Right atrium auricular region (tissue), 2 donors: Measurements from ENCODE around the gene CRYAA. TPM values are rescaled to one million over a fixed set of nuclear protein-coding genes. Genes with fewer than 3 reads are reported as not detected.
"Not testable (repeated sequence)": the region's sequence is repeated elsewhere in the genome, so short reads cannot be mapped to it uniquely, and the experiment has no call there.

ENCODE experiments used
- DNase-seq: peaks from one replicate; pipeline ENCODE4 v3.0.0-alpha.2; 2019; ENCODE audit warnings: low spot score
- H3K27ac ChIP-seq, 2 donors: fragments of 200-600 bp; sonication (generic); 1 replicate in 1 of 2; 2 replicates in 1 of 2; pipeline ENCODE4 v1.5.1; 2016 to 2019
- H3K27me3 ChIP-seq, 2 donors: fragments of 200-600 bp; sonication (generic); one replicate each; pipeline versions ENCODE4 v1.5.1 to v1.6.0; 2017 to 2019
- H3K36me3 ChIP-seq: fragments of 200-600 bp; sonication (generic); one replicate; pipeline ENCODE4 v1.5.1; 2016
- H3K4me1 ChIP-seq, 2 donors: fragments of 200-600 bp; sonication (generic); one replicate each; pipeline versions ENCODE4 v1.5.1 to v1.6.0; 2017 to 2019
- H3K4me3 ChIP-seq, 2 donors: fragments of 200-600 bp; sonication (generic); 1 replicate in 1 of 2; 2 replicates in 1 of 2; pipeline ENCODE4 v1.5.1; 2017 to 2019; ENCODE audit warnings: mild to moderate bottlenecking in 1 of 2, moderate library complexity in 1 of 2
- H3K9me3 ChIP-seq, 2 donors: fragments of 200-600 bp; sonication (generic); one replicate each; pipeline ENCODE4 v1.5.1; 2019
- total RNA-seq, 2 donors: library from RNA; depleted of rRNA; stranded (reverse); fragments of >200 nt; gene quantifications; one replicate each; pipeline ENCODE4 v1.1.0, GENCODE V29; 2016

Gene CRYAA
- total RNA-seq = not detected

- H3K4me1 ChIP-seq, H3K27ac ChIP-seq, H3K9me3 ChIP-seq, H3K36me3 ChIP-seq, H3K4me3 ChIP-seq, H3K27me3 ChIP-seq, DNase-seq: not testable (repeated sequence)
Measured at GRCh38 chr21:43168708-43169107, at the start of gene CRYAA. CRYAA (plus strand) TSS chr21:43169008; CDS start chr21:43169100, 92 bp downstream.

- H3K36me3 ChIP-seq, DNase-seq, H3K9me3 ChIP-seq, H3K27me3 ChIP-seq, H3K27ac ChIP-seq, H3K4me1 ChIP-seq, H3K4me3 ChIP-seq: not testable (repeated sequence)
Measured at GRCh38 chr21:43130094-43130493, 38.7 kb upstream of the CRYAA start.

DNA sequence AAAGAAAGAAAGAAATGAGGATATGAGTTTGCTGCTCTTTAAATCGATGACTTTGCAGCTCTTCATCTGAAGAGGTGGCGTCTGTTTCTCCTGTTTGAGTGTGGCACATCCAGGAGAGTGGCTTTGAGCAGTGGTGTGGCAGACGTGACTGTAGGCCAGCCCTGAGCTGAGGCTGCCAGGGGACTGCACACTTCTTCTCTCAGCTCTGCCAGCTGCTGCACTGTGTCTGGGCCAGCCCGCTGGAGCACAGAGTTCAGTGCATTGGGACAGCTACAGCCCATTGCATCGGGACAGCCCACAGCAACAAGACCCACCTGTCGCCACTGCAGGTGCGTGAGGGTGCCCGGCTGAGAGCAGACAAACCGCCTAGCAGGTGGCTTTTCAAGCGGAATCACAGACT lies 34.3 kb upstream of the CRYAA start:
- not testable (repeated sequence) for H3K36me3 ChIP-seq, H3K27ac ChIP-seq, H3K27me3 ChIP-seq, H3K9me3 ChIP-seq, DNase-seq, H3K4me1 ChIP-seq, H3K4me3 ChIP-seq

DNA sequence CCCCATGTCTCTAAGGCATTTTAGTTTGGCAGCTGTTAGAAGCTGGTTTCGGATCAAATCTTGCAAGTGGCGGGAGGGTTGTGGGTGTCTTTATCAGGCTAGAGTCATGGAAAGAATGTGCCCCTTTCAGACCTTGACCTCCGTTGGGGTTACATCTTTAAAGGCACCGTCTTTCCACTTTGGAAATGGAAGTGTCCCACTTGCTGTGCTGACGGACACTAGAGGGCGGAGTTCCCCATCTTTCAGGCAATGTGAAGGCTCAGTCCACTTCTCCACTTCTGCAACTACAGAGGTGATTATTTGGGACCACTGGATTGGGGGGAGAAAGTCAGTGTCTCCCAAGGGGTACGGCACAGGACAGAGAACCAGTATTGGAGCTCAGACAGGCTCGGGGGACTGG lies 29.9 kb upstream of the CRYAA start:
- H3K4me3 ChIP-seq, DNase-seq, H3K27ac ChIP-seq, H3K9me3 ChIP-seq, H3K4me1 ChIP-seq, H3K36me3 ChIP-seq, H3K27me3 ChIP-seq: not testable (repeated sequence)

DNA sequence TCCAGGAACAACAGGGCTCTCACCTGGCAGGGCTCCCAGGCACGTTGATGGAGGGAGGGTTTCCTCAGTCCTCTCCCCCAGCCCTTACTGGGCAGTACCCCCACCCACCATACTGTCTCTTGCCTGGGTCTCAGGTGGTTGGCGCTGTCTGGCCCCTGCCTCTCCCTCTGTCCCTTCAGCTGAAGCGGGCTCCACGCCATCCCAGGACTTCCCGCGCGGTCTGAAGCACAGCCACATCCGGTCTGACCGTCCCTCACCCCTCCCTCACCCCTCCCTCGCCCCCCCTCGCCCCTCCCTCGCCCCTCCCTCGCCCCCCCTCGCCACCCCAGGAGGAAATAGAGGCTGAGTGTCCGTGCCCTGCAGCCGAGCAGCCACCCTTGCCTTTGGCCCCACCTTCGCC lies 27.4 kb upstream of the CRYAA start:
- not testable (repeated sequence) for DNase-seq, H3K27me3 ChIP-seq, H3K36me3 ChIP-seq, H3K4me3 ChIP-seq, H3K27ac ChIP-seq, H3K9me3 ChIP-seq, H3K4me1 ChIP-seq

DNA sequence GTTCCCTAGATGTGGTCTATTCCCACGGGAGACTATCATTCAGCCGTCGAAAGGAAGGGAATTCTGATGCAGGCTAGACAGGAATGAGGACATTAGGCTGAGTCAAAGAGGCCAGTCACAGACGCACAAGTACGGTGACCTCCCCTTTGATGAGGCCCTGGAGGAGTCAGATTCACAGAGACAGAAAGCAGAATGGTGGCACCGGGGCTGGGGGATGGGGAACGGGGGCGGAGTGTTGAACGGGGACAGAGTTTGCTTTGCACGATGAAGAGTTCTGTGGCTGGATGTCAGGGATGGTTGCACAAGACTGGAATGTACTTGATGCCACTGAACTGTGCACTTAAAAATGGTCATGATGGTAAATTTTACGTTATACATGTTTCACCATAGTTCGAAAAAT lies 22.2 kb upstream of the CRYAA start:
- DNase-seq, H3K4me3 ChIP-seq, H3K27me3 ChIP-seq, H3K36me3 ChIP-seq, H3K27ac ChIP-seq, H3K9me3 ChIP-seq, H3K4me1 ChIP-seq: not testable (repeated sequence)

GRCh38 chr21:43147999-43148398 lies 20.8 kb upstream of the CRYAA start:
- not testable (repeated sequence) for H3K4me1 ChIP-seq, H3K9me3 ChIP-seq, H3K27ac ChIP-seq, DNase-seq, H3K36me3 ChIP-seq, H3K4me3 ChIP-seq, H3K27me3 ChIP-seq

DNA sequence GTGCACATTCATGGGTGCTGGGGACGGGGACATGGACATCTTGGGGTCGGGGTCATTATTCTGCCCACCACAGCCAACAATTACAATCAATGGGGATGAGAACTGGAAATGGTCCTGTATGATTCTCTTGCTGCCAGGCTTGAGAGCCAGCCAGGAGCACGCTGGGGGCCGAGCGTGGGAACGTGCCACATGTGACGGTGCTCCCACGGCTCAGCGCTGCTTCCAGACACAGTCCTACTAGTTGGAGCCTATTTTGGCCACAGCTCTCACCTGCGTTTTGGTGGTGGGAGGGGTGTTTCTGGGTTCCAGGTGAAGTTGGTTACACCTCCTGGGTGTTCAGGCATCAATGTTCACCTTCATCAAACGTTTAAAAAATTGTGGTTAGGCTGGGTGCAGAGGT lies 19.5 kb upstream of the CRYAA start:
- not testable (repeated sequence) for H3K4me1 ChIP-seq, H3K36me3 ChIP-seq, H3K9me3 ChIP-seq, H3K27me3 ChIP-seq, H3K27ac ChIP-seq, H3K4me3 ChIP-seq, DNase-seq

GRCh38 chr21:43153601-43154000 lies 15.2 kb upstream of the CRYAA start:
- not testable (repeated sequence) for H3K27ac ChIP-seq, DNase-seq, H3K4me1 ChIP-seq, H3K27me3 ChIP-seq, H3K36me3 ChIP-seq, H3K9me3 ChIP-seq, H3K4me3 ChIP-seq

DNA sequence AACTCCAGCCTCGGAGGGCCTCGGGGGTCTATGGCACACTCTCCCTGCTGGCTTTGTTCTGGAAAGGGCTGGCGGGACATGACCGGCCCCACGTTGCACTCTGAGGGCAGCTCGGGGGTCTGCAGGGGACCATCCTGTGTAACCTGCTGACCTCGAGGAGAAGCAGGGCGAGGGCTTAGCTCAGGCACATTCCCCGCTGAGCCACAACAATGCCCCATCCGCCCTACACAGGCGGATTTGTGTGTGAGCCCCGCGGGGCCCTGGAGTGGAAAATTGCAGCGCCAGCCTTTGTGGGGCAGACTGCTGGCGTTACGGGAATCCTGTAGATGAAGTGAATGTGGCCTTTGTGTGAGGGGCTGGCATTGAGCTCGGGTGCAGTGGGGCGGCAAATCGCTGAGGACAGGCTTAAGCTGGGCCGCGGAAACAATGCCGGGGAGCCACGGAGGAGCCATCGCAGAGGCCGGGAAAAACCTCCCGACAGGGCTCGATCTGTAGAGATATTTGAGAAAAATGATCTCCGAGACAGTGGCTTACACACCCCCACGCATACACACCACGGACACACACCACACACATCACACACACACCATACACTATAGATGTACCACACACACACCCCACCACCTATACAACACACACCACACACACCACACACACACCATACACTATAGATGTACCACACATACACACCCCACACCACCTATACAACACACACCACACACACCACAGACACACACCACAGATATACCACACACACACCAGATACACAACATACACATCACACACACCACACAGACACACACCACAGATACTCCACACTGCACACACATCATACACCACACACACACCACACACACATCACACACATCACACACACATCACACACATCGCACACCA lies 9.3 kb upstream of the CRYAA start:
- H3K27ac ChIP-seq, DNase-seq, H3K9me3 ChIP-seq, H3K4me3 ChIP-seq, H3K27me3 ChIP-seq, H3K4me1 ChIP-seq, H3K36me3 ChIP-seq: not testable (repeated sequence)

GRCh38 chr21:43161826-43162707 lies 6.7 kb upstream of the CRYAA start:
- not testable (repeated sequence) for H3K4me1 ChIP-seq, H3K4me3 ChIP-seq, H3K27me3 ChIP-seq, H3K36me3 ChIP-seq, H3K9me3 ChIP-seq, H3K27ac ChIP-seq, DNase-seq

GRCh38 chr21:43162708-43163205 lies 6.1 kb upstream of the CRYAA start:
- H3K4me1 ChIP-seq, H3K4me3 ChIP-seq, H3K27ac ChIP-seq, H3K36me3 ChIP-seq, H3K9me3 ChIP-seq, H3K27me3 ChIP-seq, DNase-seq: not testable (repeated sequence)

DNA sequence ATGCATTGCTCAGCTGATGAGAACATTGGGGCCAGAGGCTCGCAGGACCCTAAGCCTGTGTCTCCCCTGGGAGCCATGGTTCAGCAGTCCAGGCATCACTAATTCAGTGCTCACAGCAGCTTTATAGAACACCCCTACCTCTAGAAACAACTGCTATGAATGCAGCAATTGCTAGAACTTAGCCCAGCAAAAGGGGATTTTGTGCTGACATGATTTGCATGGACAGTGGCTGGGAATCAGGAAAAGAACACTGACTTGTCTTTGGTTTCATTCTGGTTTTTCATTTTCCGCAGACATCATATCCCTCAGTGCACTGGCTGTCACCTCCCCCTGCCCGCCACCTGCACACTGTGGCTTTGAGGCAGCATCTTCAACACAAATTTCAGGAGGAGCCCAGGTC lies 4.0 kb upstream of the CRYAA start:
- not testable (repeated sequence) for H3K4me1 ChIP-seq, H3K9me3 ChIP-seq, H3K27ac ChIP-seq, H3K4me3 ChIP-seq, H3K36me3 ChIP-seq, H3K27me3 ChIP-seq, DNase-seq

- H3K4me1 ChIP-seq, H3K4me3 ChIP-seq, H3K36me3 ChIP-seq, H3K27ac ChIP-seq, DNase-seq, H3K9me3 ChIP-seq, H3K27me3 ChIP-seq: not testable (repeated sequence)
Measured at GRCh38 chr21:43165734-43166133, 3.1 kb upstream of the CRYAA start.
